HepG2 (cell line): ENCODE results near the gene ZNF316. TPM values are rescaled to one million over a fixed set of nuclear protein-coding genes. Genes with fewer than 3 reads are reported as not detected.
A peak's percentile ranks its signal among the peaks of the same experiment; 100 is the strongest.

Experiments
- ATAC-seq: fragments of 200-7000 bp; cut with Tn5 transposase; 3 replicates; pipeline ENCODE4 v1.9.1; 2020; ENCODE audit warnings: mild to moderate bottlenecking, moderate library complexity
- BruUV-seq: library from RNA; stranded (reverse); fragments of 400-500 nt; replicated peaks from 2 replicates; lab custom pipeline; 2021; lab: Mats Ljungman, UMichigan
- CTCF ChIA-PET: fragments of 300-600 bp; formaldehyde crosslinking; extraction: SDS; loops from one replicate; lab custom pipeline; 2021; ENCODE audit warnings: low total read pairs, inconsistent platforms, low intra/inter-chr PET ratio; lab: Yijun Ruan, JAX
- POLR2A ChIA-PET: fragments of 350-600 bp; sonication (Branson Sonifier 250); formaldehyde crosslinking; loops from one replicate; lab custom pipeline; 2020; ENCODE audit warnings: antibody characterized with exemption, inconsistent platforms; lab: Yijun Ruan, JAX
- DNase-seq: peaks from one replicate; pipeline ENCODE4 v3.0.0-alpha.2; 2015; ENCODE audit warnings: low spot score
- FAIRE-seq: peaks from 3 replicates; lab custom pipeline; 2011; peaks lifted over from hg19 to GRCh38; lab: Jason Lieb, UNC
- H2AFZ ChIP-seq: one replicate; pipeline ENCODE4 v1.6.1; 2011; ENCODE audit warnings: low read length, inconsistent platforms
- H3K27ac ChIP-seq: fragments of 300-600 bp; 3 replicates; pipeline ENCODE4 v1.8.0; 2011; ENCODE audit warnings: mixed run types, mild to moderate bottlenecking, mixed read lengths, low read length, inconsistent platforms; ENCODE audit not compliant: insufficient read depth; ENCODE audit errors: extremely low read length
- H3K27me3 ChIP-seq, 2 experiments: fragments of 200-600 bp in 1 of 2; 2 replicates in 1 of 2; 3 replicates in 1 of 2; pipeline versions ENCODE4 v1.6.0 to v1.8.0; 2011; ENCODE audit warnings: low read length in 2 of 2, mild to moderate bottlenecking in 2 of 2, moderate library complexity in 2 of 2, inconsistent platforms in 1 of 2; ENCODE audit not compliant: insufficient read depth in 2 of 2, control insufficient read depth in 1 of 2
- H3K36me3 ChIP-seq, 2 experiments: fragments of 200-600 bp in 1 of 2; replicated peaks in 1 of 2; 2 replicates in 1 of 2; 3 replicates in 1 of 2; pipeline versions ENCODE4 v1.5.1 to v1.8.0; 2011; ENCODE audit warnings: low read length in 2 of 2, inconsistent platforms in 1 of 2; ENCODE audit not compliant: insufficient read depth in 2 of 2, control insufficient read depth in 1 of 2
- H3K4me1 ChIP-seq: 2 replicates; pipeline ENCODE4 v1.5.1; 2012; ENCODE audit warnings: low read length, inconsistent platforms; ENCODE audit not compliant: insufficient read depth
- H3K4me2 ChIP-seq: 2 replicates; pipeline ENCODE4 v1.6.0; 2011; ENCODE audit warnings: low read depth, low read length, inconsistent platforms
- H3K4me3 ChIP-seq, 3 experiments: fragments of 200-600 bp in 1 of 3; sonication (generic), shearing (Covaris generic) in 1 of 3; replicated peaks in 1 of 3; 2 replicates each; pipeline ENCODE4 v1.5.1; 2011 to 2016; ENCODE audit warnings: low read length in 3 of 3, inconsistent platforms in 2 of 3, low read depth in 2 of 3, mild to moderate bottlenecking in 2 of 3, control low read depth in 1 of 3, mixed read lengths in 1 of 3; ENCODE audit not compliant: insufficient read depth in 1 of 3
- H3K79me2 ChIP-seq: one replicate; pipeline ENCODE4 v1.6.1; 2011; ENCODE audit warnings: low read length, inconsistent platforms; ENCODE audit not compliant: insufficient read depth
- H3K9ac ChIP-seq: 2 replicates; pipeline ENCODE4 v1.6.0; 2011; ENCODE audit warnings: mild to moderate bottlenecking, low read depth, low read length, inconsistent platforms; ENCODE audit not compliant: insufficient read depth
- H3K9me3 ChIP-seq: 2 replicates; pipeline ENCODE4 v1.5.1; 2012; ENCODE audit warnings: mild to moderate bottlenecking, low read length
- H4K20me1 ChIP-seq: 2 replicates; pipeline ENCODE4 v1.6.0; 2011; ENCODE audit warnings: inconsistent platforms, mild to moderate bottlenecking, low read length, moderate library complexity; ENCODE audit not compliant: insufficient read depth
- KDM2A ChIP-seq: sonication (generic); formaldehyde crosslinking; IDR thresholded peaks from 2 replicates; pipeline ENCODE4 v1.4.0; 2020; ENCODE audit warnings: low read depth, missing genetic modification reagents, borderline replicate concordance
- NAIF1 ChIP-seq: sonication (generic); formaldehyde crosslinking; IDR thresholded peaks from 2 replicates; pipeline ENCODE4 v1.5.0; 2020; ENCODE audit warnings: mild to moderate bottlenecking, missing genetic modification reagents, borderline replicate concordance
- PHB2 ChIP-seq: fragments of 450-650 bp; IDR thresholded peaks from 2 replicates; pipeline ENCODE4 v1.6.1; 2018; ENCODE audit not compliant: partially characterized antibody
- PITX1 ChIP-seq: sonication (generic); formaldehyde crosslinking; IDR thresholded peaks from 2 replicates; pipeline ENCODE4 v1.5.1; 2020; ENCODE audit warnings: mild to moderate bottlenecking, missing genetic modification reagents
- POGK ChIP-seq: sonication (generic); formaldehyde crosslinking; conservative IDR thresholded peaks from 2 replicates; pipeline ENCODE4 v1.8.0; 2022; ENCODE audit warnings: mild to moderate bottlenecking, moderate library complexity, missing genetic modification reagents
- TBP ChIP-seq: sonication (generic); formaldehyde crosslinking; IDR thresholded peaks from 2 replicates; pipeline ENCODE4 v1.5.0; 2020; ENCODE audit warnings: missing genetic modification reagents
- TFDP1 ChIP-seq: IDR thresholded peaks from 2 replicates; pipeline ENCODE4 v1.6.1; 2016; ENCODE audit warnings: missing compliant biosample characterization, missing genetic modification reagents, borderline replicate concordance
- TOPORS ChIP-seq: sonication (generic); formaldehyde crosslinking; IDR thresholded peaks from 2 replicates; pipeline ENCODE4 v1.8.0; 2023; ENCODE audit warnings: mild to moderate bottlenecking, missing genetic modification reagents
- ZFX ChIP-seq: sonication (generic); formaldehyde crosslinking; IDR thresholded peaks from 2 replicates; pipeline ENCODE4 v1.4.0; 2020; ENCODE audit warnings: mild to moderate bottlenecking, low read depth, missing genetic modification reagents, moderate library complexity
- ZNF18 ChIP-seq: sonication (generic); formaldehyde crosslinking; IDR thresholded peaks from 2 replicates; pipeline ENCODE4 v1.8.0; 2022; ENCODE audit warnings: mild to moderate bottlenecking, missing genetic modification reagents; ENCODE audit not compliant: insufficient replicate concordance
- ZNF501 ChIP-seq: sonication (generic); formaldehyde crosslinking; IDR thresholded peaks from 2 replicates; pipeline ENCODE4 v1.5.1; 2020; ENCODE audit warnings: mild to moderate bottlenecking, moderate library complexity, missing genetic modification reagents
- ZNF703 ChIP-seq: sonication (generic); formaldehyde crosslinking; IDR thresholded peaks from 2 replicates; pipeline ENCODE4 v1.5.1; 2020; ENCODE audit warnings: missing genetic modification reagents, mild to moderate bottlenecking, moderate library complexity, borderline replicate concordance
- whole genome bisulfite sequencing: methylation state at CpG from one replicate; pipeline ENCODE4 v1.1.6; 2017; ENCODE audit warnings: low lambda C conversion rate; 5-methylcytosine and 5-hydroxymethylcytosine counted together
- in situ Hi-C: cut with HindIII; loops from 2 replicates; pipeline ENCODE4 v1.10.0; 2017; ENCODE audit warnings: low pct_unique_long_range_greater_than_20kb; ENCODE audit not compliant: extremely low pct_ligation_motif_present
- intact Hi-C: fragments of 100-400 bp; cut with micrococcal nuclease; formaldehyde crosslinking; loops from one replicate; pipeline ENCODE4 v1.10.0; 2022; ENCODE audit not compliant: unreplicated experiment
- polyA plus RNA-seq, 8 experiments: library from polyadenylated mRNA; depleted of rRNA in 3 of 8; stranded (reverse) in 7 of 8; unstranded in 1 of 8; fragments of >200 nt; fragmentation: Illumina TruSeq in 4 of 8; extraction: Trizol in 4 of 8; gene quantifications; 2 replicates each; pipeline versions ENCODE4 v1.2.1 to v1.2.3, GENCODE V29; 2011 to 2016; ENCODE audit warnings: low read depth in 4 of 8, missing spikeins in 1 of 8, mixed read lengths in 1 of 8; ENCODE audit not compliant: insufficient read depth in 1 of 8
- total RNA-seq, 5 experiments: library from RNA; depleted of rRNA; stranded (reverse); fragments of >200 nt; fragmentation: Illumina TruSeq; extraction: Trizol; gene quantifications; 2 replicates each; pipeline ENCODE4 v1.2.3, GENCODE V29; 2016; ENCODE audit warnings: low read depth in 1 of 5

ZNF316 gene
- total and polyA plus RNA-seq, 2 of the 13 experiments (the other 11 are each of a cell fraction or from before 2014, with no cell fraction given): 4.3 to 9.9 TPM

- peak; percentile 42 for TF ChIP-seq KDM2A (CRISPR knock-in tag)
- no peak for TF ChIP-seq ZNF501
- 0 out of 2 replicates have a peak, but pooled peaks have one; percentile 28 for TF ChIP-seq POGK (CRISPR knock-in tag)
- no peak for TF ChIP-seq PHB2
- TF ChIP-seq ZFX (CRISPR knock-in tag): peak; percentile 33; the same call in 1 of the 2 replicates
These were observed 569 bp downstream of the ZNF316 start (continued) for GRCh38 chr7:6637544-6638229.

DNA sequence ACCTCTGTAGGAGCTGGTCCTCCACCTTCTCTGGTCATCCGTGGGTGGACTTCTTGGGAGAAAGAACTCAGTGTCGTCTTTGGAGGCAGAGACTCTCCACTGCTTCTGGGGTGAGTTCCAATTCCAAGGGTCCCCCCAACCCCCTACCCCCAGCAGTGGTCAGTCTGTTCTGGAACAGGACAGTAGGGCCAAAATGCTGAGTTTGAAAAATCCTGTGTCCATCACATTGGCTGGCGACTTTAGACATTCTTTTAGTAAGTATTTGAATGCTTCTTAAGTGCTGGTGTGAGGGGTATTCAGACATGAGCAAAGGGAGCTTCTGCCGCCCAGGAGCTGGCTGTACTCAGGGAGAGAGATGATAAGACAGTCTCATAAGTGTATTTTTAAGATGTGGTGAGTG, 1.9 kb downstream of the ZNF316 start:
- Histone ChIP-seq H3K4me2 (peak overlapping the region; percentile 83), H3K27me3 (no peaks in the 10 kb centered on the region), H3K4me3 (no peak overlapping the region), H3K79me2 (peaks cover 13% of the 10 kb centered on the region), H2AFZ (no peak overlapping the region), H3K36me3 (peaks cover 12 to 23% of the 10 kb centered on the region in 2 experiments; a peak in 4 of 5 replicates), H3K9me3 (no peaks in the 10 kb centered on the region), H3K4me1 (peaks cover 31% of the 10 kb centered on the region), H3K9ac (0 out of 2 replicates have a peak overlapping the region, but pooled peaks have one; percentile 3), H3K27ac (no peak overlapping the region), H4K20me1 (no peaks in the 10 kb centered on the region)
- ATAC-seq (no peak), DNase-seq (no peak), FAIRE-seq (no peak)
- CTCF ChIA-PET: no interaction called here
- 90% methylated on average over 4 of the region's 4 CpGs for WGBS
- no TSS peak for BruUV-seq
- POLR2A ChIA-PET: no interaction called here
- in situ Hi-C loops: no loop called here
- intact Hi-C loops: no loop called here
- TF ChIP-seq TBP (CRISPR knock-in tag) (no peak), TOPORS (CRISPR knock-in tag) (no peak), NAIF1 (CRISPR knock-in tag) (no peak), ZNF703 (CRISPR knock-in tag) (no peak), TFDP1 (no peak), ZNF18 (CRISPR knock-in tag) (no peak), PITX1 (CRISPR knock-in tag) (no peak)
